GM23248 (cell line): ENCODE measurements around the gene PLEKHH3. TPM values are rescaled to one million over a fixed set of nuclear protein-coding genes. Genes with fewer than 3 reads are reported as not detected.
"Not testable (repeated sequence)": the region's sequence is repeated elsewhere in the genome, so short reads cannot be mapped to it uniquely, and the experiment has no call there.

Experiments used
- DNase-seq: peaks from one replicate; pipeline ENCODE4 v3.0.0-alpha.2; 2015
- H2AFZ ChIP-seq: fragments of 200-600 bp; sonication (generic); 2 replicates; pipeline ENCODE4 v1.6.1; 2016; ENCODE audit warnings: antibody characterized with exemption
- H3F3A ChIP-seq: fragments of 200-600 bp; sonication (generic); 2 replicates; pipeline ENCODE4 v1.6.1; 2016; ENCODE audit warnings: mild to moderate bottlenecking, antibody characterized with exemption, mixed run types; ENCODE audit not compliant: insufficient read depth
- H3K27ac ChIP-seq: fragments of 200-600 bp; sonication (generic); 2 replicates; pipeline ENCODE4 v1.5.1; 2016; ENCODE audit warnings: mild to moderate bottlenecking
- H3K27me3 ChIP-seq: fragments of 200-600 bp; sonication (generic); replicated peaks from 2 replicates; pipeline ENCODE4 v1.6.1; 2016; ENCODE audit warnings: mild to moderate bottlenecking; ENCODE audit not compliant: insufficient read depth
- H3K36me3 ChIP-seq: fragments of 200-600 bp; sonication (generic); 2 replicates; pipeline ENCODE4 v1.6.1; 2016; ENCODE audit warnings: low read depth, mild to moderate bottlenecking
- H3K4me1 ChIP-seq: fragments of 200-600 bp; sonication (generic); 2 replicates; pipeline ENCODE4 v1.6.1; 2016; ENCODE audit warnings: mild to moderate bottlenecking; ENCODE audit not compliant: insufficient read depth
- H3K4me2 ChIP-seq: fragments of 200-600 bp; sonication (generic); one replicate; pipeline ENCODE4 v1.6.1; 2016; ENCODE audit warnings: mild to moderate bottlenecking; ENCODE audit not compliant: unreplicated experiment
- H3K4me3 ChIP-seq: fragments of 200-600 bp; sonication (generic); 2 replicates; pipeline ENCODE4 v1.5.1; 2016; ENCODE audit warnings: mild to moderate bottlenecking
- H3K79me2 ChIP-seq: fragments of 200-600 bp; sonication (generic); 2 replicates; pipeline ENCODE4 v1.6.1; 2016; ENCODE audit warnings: mild to moderate bottlenecking; ENCODE audit not compliant: insufficient read depth
- H3K9ac ChIP-seq: fragments of 200-600 bp; sonication (generic); 2 replicates; pipeline ENCODE4 v1.6.1; 2016; ENCODE audit warnings: mild to moderate bottlenecking
- H3K9me2 ChIP-seq: fragments of 200-600 bp; sonication (generic); 2 replicates; pipeline ENCODE4 v1.6.1; 2016; ENCODE audit warnings: mixed run types, mild to moderate bottlenecking, moderate library complexity; ENCODE audit not compliant: insufficient read depth
- H3K9me3 ChIP-seq: fragments of 200-600 bp; sonication (generic); one replicate; pipeline ENCODE4 v1.6.1; 2017; ENCODE audit warnings: low read depth
- H4K20me1 ChIP-seq: fragments of 200-600 bp; sonication (generic); 2 replicates; pipeline ENCODE4 v1.6.0; 2016; ENCODE audit not compliant: insufficient read depth
- EZH2 ChIP-seq: fragments of 200-600 bp; sonication (generic); IDR thresholded peaks from 2 replicates; pipeline ENCODE4 v1.6.1; 2018; ENCODE audit warnings: antibody characterized with exemption, mild to moderate bottlenecking; ENCODE audit not compliant: insufficient read depth, poor library complexity, severe bottlenecking
- EZH2phosphoT487 ChIP-seq: fragments of 200-600 bp; sonication (generic); IDR thresholded peaks from 2 replicates; pipeline ENCODE4 v1.6.1; 2018; ENCODE audit warnings: antibody characterized with exemption, moderate library complexity, mild to moderate bottlenecking, low read depth; ENCODE audit not compliant: insufficient read depth
- WGBS, 2 experiments: methylation state at CpG; one replicate each; pipeline ENCODE4 v1.1.6; 2015 to 2017; ENCODE audit warnings: low lambda C conversion rate in 2 of 2, low coverage in 1 of 2; ENCODE audit errors: missing lambda C conversion rate in 2 of 2; 5-methylcytosine and 5-hydroxymethylcytosine counted together
- in situ Hi-C: fragments of 300-500 bp; cut with MboI; formaldehyde crosslinking; loops from 2 replicates; pipeline ENCODE4 v1.15.0; 2020
- polyA plus RNA-seq: library from polyadenylated mRNA; unstranded; fragments of >200 nt; fragmentation: Nextera tagmentation; extraction: Ambion mirVana; gene quantifications from 2 replicates; pipeline ENCODE4 v1.2.1, GENCODE V29; 2016
- total RNA-seq: library from RNA; depleted of rRNA; stranded (reverse); fragments of >200 nt; shearing (Covaris generic); gene quantifications from 2 replicates; pipeline ENCODE4 v1.2.3, GENCODE V29; 2014

The PLEKHH3 gene
- total and polyA plus RNA-seq, 2 experiments from 2014 or later = 6.4 to 19.0 TPM

- DNase-seq = no peak
- no peaks in the 10 kb centered on the region for H3F3A ChIP-seq
Observed at GRCh38 chr17:42629411-42630009, 47.3 kb downstream of the PLEKHH3 start.

GRCh38 chr17:42627032-42627764, 49.6 kb downstream of the PLEKHH3 start:
- H3K27ac ChIP-seq, H3K9me3 ChIP-seq, H3K4me2 ChIP-seq, H3K79me2 ChIP-seq, H2AFZ ChIP-seq, H3K9ac ChIP-seq, H3K4me1 ChIP-seq, in situ Hi-C loops, H4K20me1 ChIP-seq, H3K4me3 ChIP-seq, H3F3A ChIP-seq, H3K9me2 ChIP-seq, H3K27me3 ChIP-seq, DNase-seq, H3K36me3 ChIP-seq: not testable (repeated sequence)
- 78 to 83% methylated on average over 4 to 6 of the region's 6 CpGs for WGBS, 2 experiments

More at GRCh38 chr17:42629411-42630009, 47.3 kb downstream of the PLEKHH3 start:
- WGBS, 2 experiments = 67 to 72% methylated on average over 3 of the region's 3 CpGs
- Histone ChIP-seq H3K4me2 (no peak overlapping the region), H3K36me3 (no peaks in the 10 kb centered on the region), H2AFZ (no peak overlapping the region), H3K9ac (no peak overlapping the region), H3K9me3 (no peaks in the 10 kb centered on the region), H3K4me1 (no peaks in the 10 kb centered on the region), H3K79me2 (no peaks in the 10 kb centered on the region), H3K4me3 (no peak overlapping the region), H4K20me1 (no peaks in the 10 kb centered on the region), H3K27ac (no peak overlapping the region), H3K9me2 (no peaks in the 10 kb centered on the region), H3K27me3 (no peaks in the 10 kb centered on the region)
- no peak for TF ChIP-seq EZH2phosphoT487
- no peak for TF ChIP-seq EZH2
- in situ Hi-C loops = no loop called here

- Histone ChIP-seq H3K4me2 (no peak overlapping the region), H3K79me2 (no peaks in the 10 kb centered on the region), H3K27me3 (no peaks in the 10 kb centered on the region), H4K20me1 (no peaks in the 10 kb centered on the region), H3K9me2 (no peaks in the 10 kb centered on the region), H2AFZ (no peak overlapping the region), H3K4me3 (no peak overlapping the region), H3K4me1 (no peaks in the 10 kb centered on the region), H3K36me3 (no peaks in the 10 kb centered on the region), H3F3A (no peaks in the 10 kb centered on the region), H3K9ac (no peak overlapping the region), H3K27ac (no peak overlapping the region), H3K9me3 (no peaks in the 10 kb centered on the region)
- no peak for TF ChIP-seq EZH2phosphoT487
- TF ChIP-seq EZH2 = no peak
- 85 to 88% methylated on average over 7 of the region's 7 CpGs for WGBS, 2 experiments
- no peak for DNase-seq
- in situ Hi-C loops = no loop called here
Observed at GRCh38 chr17:42623732-42624596, 52.8 kb downstream of the PLEKHH3 start.

GRCh38 chr17:42623271-42623670, 53.5 kb downstream of the PLEKHH3 start:
- H3K9me3 ChIP-seq = no peaks in the 10 kb centered on the region
- H3K27me3 ChIP-seq = no peaks in the 10 kb centered on the region
- no peaks in the 10 kb centered on the region for H3K4me1 ChIP-seq
- no peaks in the 10 kb centered on the region for H3K9me2 ChIP-seq
- H3K4me2 ChIP-seq = no peak overlapping the region
- no peaks in the 10 kb centered on the region for H3K36me3 ChIP-seq
- no peak overlapping the region for H2AFZ ChIP-seq
- no peaks in the 10 kb centered on the region for H3K79me2 ChIP-seq
- TF ChIP-seq EZH2phosphoT487 = no peak
- TF ChIP-seq EZH2 = no peak
- no peaks in the 10 kb centered on the region for H4K20me1 ChIP-seq
- DNase-seq = no peak
- H3K4me3 ChIP-seq = no peak overlapping the region
- H3K9ac ChIP-seq = no peak overlapping the region
- in situ Hi-C loops = no loop called here
- WGBS, 2 experiments = 74 to 76% methylated on average over 2 of the region's 2 CpGs
- no peak overlapping the region for H3K27ac ChIP-seq
- no peaks in the 10 kb centered on the region for H3F3A ChIP-seq

- H3K4me1 ChIP-seq, H4K20me1 ChIP-seq, DNase-seq, H3K9ac ChIP-seq, H3K36me3 ChIP-seq, H3K27ac ChIP-seq, H2AFZ ChIP-seq, H3F3A ChIP-seq, H3K4me2 ChIP-seq, H3K9me2 ChIP-seq, H3K4me3 ChIP-seq, H3K9me3 ChIP-seq, in situ Hi-C loops, H3K79me2 ChIP-seq, H3K27me3 ChIP-seq: not testable (repeated sequence)
- 81 to 93% methylated on average over 3 of the region's 3 CpGs for WGBS, 2 experiments
Observed at GRCh38 chr17:42621987-42622386, 54.8 kb downstream of the PLEKHH3 start.
